Ectodermal cell (in vitro differentiated cells): ENCODE measurements around the gene MCRIP2.

Source experiments
- H3K27ac ChIP-seq: 2 replicates; pipeline ENCODE4 v1.7.0; 2013; ENCODE audit warnings: mild to moderate bottlenecking, low read depth, low read length; ENCODE audit not compliant: insufficient read depth, poor library complexity, severe bottlenecking
- H3K27me3 ChIP-seq: 2 replicates; pipeline ENCODE4 v1.7.0; 2013; ENCODE audit warnings: mild to moderate bottlenecking, low read length; ENCODE audit not compliant: insufficient read depth, control insufficient read depth, poor library complexity, severe bottlenecking
- H3K36me3 ChIP-seq: one replicate; pipeline ENCODE4 v1.7.0; 2013; ENCODE audit warnings: low read length; ENCODE audit not compliant: control insufficient read depth, insufficient read depth
- H3K4me1 ChIP-seq: one replicate; pipeline ENCODE4 v1.7.0; 2013; ENCODE audit warnings: low read length; ENCODE audit not compliant: control insufficient read depth, insufficient read depth
- H3K4me3 ChIP-seq: 2 replicates; pipeline ENCODE4 v1.7.0; 2013; ENCODE audit warnings: low read depth, low read length, control low read depth; ENCODE audit not compliant: insufficient read depth
- H3K9me3 ChIP-seq: 2 replicates; pipeline ENCODE4 v1.7.0; 2013; ENCODE audit warnings: mild to moderate bottlenecking, low read length, moderate library complexity; ENCODE audit not compliant: control insufficient read depth
- WGBS, 2 experiments: methylation state at CpG; one replicate each; pipeline ENCODE4 v1.1.7; 2013; ENCODE audit warnings: missing lambda C conversion rate in 2 of 2; 5-methylcytosine and 5-hydroxymethylcytosine counted together

The MCRIP2 gene

GRCh38 chr16:598823-599739 lies 42.5 kb upstream of the MCRIP2 start:
- Histone ChIP-seq H3K4me3 (no peak overlapping the region), H3K9me3 (no peaks in the 10 kb centered on the region), H3K27ac (no peak overlapping the region), H3K27me3 (no peaks in the 10 kb centered on the region), H3K36me3 (peaks cover 7% of the 10 kb centered on the region), H3K4me1 (no peaks in the 10 kb centered on the region)
- 96% methylated on average over 40 of the region's 43 CpGs for WGBS, 2 experiments

GRCh38 chr16:600781-601180 lies 40.8 kb upstream of the MCRIP2 start:
- 56 to 62% methylated on average over 7 of the region's 7 CpGs for WGBS, 2 experiments
- peaks cover 7% of the 10 kb centered on the region for H3K36me3 ChIP-seq
- no peak overlapping the region for H3K4me3 ChIP-seq
- H3K9me3 ChIP-seq: no peaks in the 10 kb centered on the region
- H3K27ac ChIP-seq: no peak overlapping the region
- H3K4me1 ChIP-seq: no peaks in the 10 kb centered on the region
- no peaks in the 10 kb centered on the region for H3K27me3 ChIP-seq

- no peaks in the 10 kb centered on the region for H3K27me3 ChIP-seq
- peaks cover 4% of the 10 kb centered on the region for H3K36me3 ChIP-seq
- no peak overlapping the region for H3K27ac ChIP-seq
- H3K4me3 ChIP-seq: no peak overlapping the region
- 94 to 95% methylated on average over 4 to 5 of the region's 5 CpGs for WGBS, 2 experiments
- no peaks in the 10 kb centered on the region for H3K4me1 ChIP-seq
- H3K9me3 ChIP-seq: no peaks in the 10 kb centered on the region
These were observed 37.7 kb upstream of the MCRIP2 start for GRCh38 chr16:603933-604332.

GRCh38 chr16:606656-607307 lies 34.8 kb upstream of the MCRIP2 start:
- no peaks in the 10 kb centered on the region for H3K4me1 ChIP-seq

GRCh38 chr16:608019-608418 lies 33.6 kb upstream of the MCRIP2 start:
- Histone ChIP-seq H3K36me3 (no peaks in the 10 kb centered on the region), H3K4me3 (no peak overlapping the region), H3K4me1 (no peaks in the 10 kb centered on the region), H3K27ac (no peak overlapping the region), H3K27me3 (no peaks in the 10 kb centered on the region), H3K9me3 (no peaks in the 10 kb centered on the region)
- WGBS, 2 experiments: 73 to 75% methylated on average over 9 to 10 of the region's 10 CpGs

More at GRCh38 chr16:606656-607307, 34.8 kb upstream of the MCRIP2 start:
- H3K27me3 ChIP-seq: no peaks in the 10 kb centered on the region
- H3K27ac ChIP-seq: no peak overlapping the region
- H3K4me3 ChIP-seq: no peak overlapping the region
- no peaks in the 10 kb centered on the region for H3K36me3 ChIP-seq
- no peaks in the 10 kb centered on the region for H3K9me3 ChIP-seq
- WGBS, 2 experiments: 93 to 94% methylated on average over 22 of the region's 22 CpGs

- Histone ChIP-seq H3K27me3 (no peaks in the 10 kb centered on the region), H3K36me3 (no peaks in the 10 kb centered on the region), H3K27ac (no peak overlapping the region), H3K4me1 (no peaks in the 10 kb centered on the region), H3K9me3 (no peaks in the 10 kb centered on the region), H3K4me3 (no peak overlapping the region)
- WGBS, 2 experiments: 95 to 96% methylated on average over 13 of the region's 13 CpGs
These were observed 32.3 kb upstream of the MCRIP2 start for GRCh38 chr16:609316-609715.

GRCh38 chr16:609984-610383 lies 31.6 kb upstream of the MCRIP2 start:
- no peak overlapping the region for H3K4me3 ChIP-seq
- WGBS, 2 experiments: 94% methylated on average over 14 of the region's 14 CpGs
- no peaks in the 10 kb centered on the region for H3K9me3 ChIP-seq
- H3K4me1 ChIP-seq: no peaks in the 10 kb centered on the region
- H3K27ac ChIP-seq: no peak overlapping the region
- H3K27me3 ChIP-seq: no peaks in the 10 kb centered on the region
- H3K36me3 ChIP-seq: no peaks in the 10 kb centered on the region

- no peaks in the 10 kb centered on the region for H3K9me3 ChIP-seq
- no peaks in the 10 kb centered on the region for H3K4me1 ChIP-seq
- H3K27me3 ChIP-seq: no peaks in the 10 kb centered on the region
- H3K36me3 ChIP-seq: no peaks in the 10 kb centered on the region
- 82 to 84% methylated on average over 28 of the region's 28 CpGs for WGBS, 2 experiments
- no peak overlapping the region for H3K4me3 ChIP-seq
- no peak overlapping the region for H3K27ac ChIP-seq
These were observed 30.9 kb upstream of the MCRIP2 start for GRCh38 chr16:610513-611381.

- 95 to 97% methylated on average over 13 of the region's 13 CpGs for WGBS, 2 experiments
- no peak overlapping the region for H3K27ac ChIP-seq
- H3K9me3 ChIP-seq: no peaks in the 10 kb centered on the region
- H3K4me3 ChIP-seq: no peak overlapping the region
- no peaks in the 10 kb centered on the region for H3K27me3 ChIP-seq
- H3K4me1 ChIP-seq: no peaks in the 10 kb centered on the region
- H3K36me3 ChIP-seq: no peaks in the 10 kb centered on the region
These were observed 26.5 kb upstream of the MCRIP2 start for GRCh38 chr16:615122-615521.
